K562 (cell line): ENCODE data around the gene PALMD.

Source experiments
- NFRKB ChIP-seq: fragments of 450-650 bp; IDR thresholded peaks from 2 replicates; pipeline ENCODE4 v1.6.1; 2016; ENCODE audit warnings: low read depth
- ZNF175 ChIP-seq: fragments of 200-800 bp; sonication (Bioruptor generic); IDR thresholded peaks from 2 replicates; pipeline ENCODE4 v1.6.1; 2016; ENCODE audit warnings: low read depth, mild to moderate bottlenecking, missing genetic modification characterization, missing compliant biosample characterization
- TF ChIP-seq, protein P1 (sequence below), 3 experiments: IDR thresholded peaks in 2 of 3; conservative IDR thresholded peaks in 1 of 3; 2 replicates each; pipeline ENCODE4 v1.5.1; 2011 to 2012; ENCODE audit warnings: low read length in 3 of 3, mild to moderate bottlenecking in 3 of 3, control low read depth in 2 of 3, improper control_type of control experiment in 1 of 3, inconsistent platforms in 1 of 3, low read depth in 1 of 3, mixed read lengths in 1 of 3, moderate library complexity in 1 of 3; ENCODE audit not compliant: insufficient read depth in 2 of 3

DNA sequence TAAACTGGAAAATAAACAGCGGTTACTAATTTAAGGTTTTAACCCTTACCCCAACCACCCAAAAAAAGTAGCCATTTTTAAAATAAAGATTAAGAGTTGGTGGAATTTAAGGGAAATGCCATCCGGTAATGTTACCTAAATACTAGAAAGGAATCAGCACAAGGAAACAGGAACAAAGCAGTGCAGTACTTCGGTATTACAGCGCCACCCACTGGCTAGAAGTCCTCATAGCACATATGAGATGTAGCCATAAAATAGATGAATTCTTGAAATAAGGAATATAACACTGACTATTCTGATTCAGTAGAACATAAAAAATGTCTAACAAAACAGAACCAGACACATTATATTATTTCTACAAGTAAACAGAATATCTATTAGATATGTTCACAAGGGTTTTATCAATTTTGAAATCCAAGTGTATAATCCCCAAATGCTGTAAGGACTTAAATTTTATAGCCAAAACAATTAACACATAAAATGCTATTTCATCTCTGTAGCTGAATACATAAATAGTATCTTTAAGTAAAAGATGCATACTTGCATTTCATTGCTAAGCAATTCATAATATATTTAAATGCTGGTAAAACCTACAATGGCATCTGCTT lies 61.7 kb downstream of the PALMD start:
- TF ChIP-seq NFRKB (no peak), ZNF175 (CRISPR knock-in tag) (no peak)
- TF ChIP-seq, protein P1, sequence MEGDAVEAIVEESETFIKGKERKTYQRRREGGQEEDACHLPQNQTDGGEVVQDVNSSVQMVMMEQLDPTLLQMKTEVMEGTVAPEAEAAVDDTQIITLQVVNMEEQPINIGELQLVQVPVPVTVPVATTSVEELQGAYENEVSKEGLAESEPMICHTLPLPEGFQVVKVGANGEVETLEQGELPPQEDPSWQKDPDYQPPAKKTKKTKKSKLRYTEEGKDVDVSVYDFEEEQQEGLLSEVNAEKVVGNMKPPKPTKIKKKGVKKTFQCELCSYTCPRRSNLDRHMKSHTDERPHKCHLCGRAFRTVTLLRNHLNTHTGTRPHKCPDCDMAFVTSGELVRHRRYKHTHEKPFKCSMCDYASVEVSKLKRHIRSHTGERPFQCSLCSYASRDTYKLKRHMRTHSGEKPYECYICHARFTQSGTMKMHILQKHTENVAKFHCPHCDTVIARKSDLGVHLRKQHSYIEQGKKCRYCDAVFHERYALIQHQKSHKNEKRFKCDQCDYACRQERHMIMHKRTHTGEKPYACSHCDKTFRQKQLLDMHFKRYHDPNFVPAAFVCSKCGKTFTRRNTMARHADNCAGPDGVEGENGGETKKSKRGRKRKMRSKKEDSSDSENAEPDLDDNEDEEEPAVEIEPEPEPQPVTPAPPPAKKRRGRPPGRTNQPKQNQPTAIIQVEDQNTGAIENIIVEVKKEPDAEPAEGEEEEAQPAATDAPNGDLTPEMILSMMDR (IDR thresholded peaks at IDR 0.05 in 2 of 3, conservative IDR thresholded peaks at IDR 0.05 in 1 of 3; ENCODE audit: insufficient read depth in 2 of 3, low read depth in 1 of 3, low read length in 3 of 3) = peak; percentile 64 to 86 (median 86)
